ENCODE results near the gene NGEF. TPM values are rescaled to one million over a fixed set of nuclear protein-coding genes. Genes with fewer than 3 reads are reported as not detected.

The NGEF gene
- total and polyA plus RNA-seq, 8 donors, result 0.26 to 3.6 (median 1.4) TPM

- Histone ChIP-seq H3K27me3 (peaks cover 0 to 50% of the 10 kb centered on the region in 2 donors), H3K36me3 (no peaks in the 10 kb centered on the region), H3K4me1 (no peaks in the 10 kb centered on the region), H3K27ac (no peak overlapping the region), H3K9me3 (no peaks in the 10 kb centered on the region), H3K4me3 (no peak overlapping the region)
- ATAC-seq (no peak), DNase-seq (peak in 2 of 4 donors; percentile 17 to 45)
- TF ChIP-seq, protein P1, sequence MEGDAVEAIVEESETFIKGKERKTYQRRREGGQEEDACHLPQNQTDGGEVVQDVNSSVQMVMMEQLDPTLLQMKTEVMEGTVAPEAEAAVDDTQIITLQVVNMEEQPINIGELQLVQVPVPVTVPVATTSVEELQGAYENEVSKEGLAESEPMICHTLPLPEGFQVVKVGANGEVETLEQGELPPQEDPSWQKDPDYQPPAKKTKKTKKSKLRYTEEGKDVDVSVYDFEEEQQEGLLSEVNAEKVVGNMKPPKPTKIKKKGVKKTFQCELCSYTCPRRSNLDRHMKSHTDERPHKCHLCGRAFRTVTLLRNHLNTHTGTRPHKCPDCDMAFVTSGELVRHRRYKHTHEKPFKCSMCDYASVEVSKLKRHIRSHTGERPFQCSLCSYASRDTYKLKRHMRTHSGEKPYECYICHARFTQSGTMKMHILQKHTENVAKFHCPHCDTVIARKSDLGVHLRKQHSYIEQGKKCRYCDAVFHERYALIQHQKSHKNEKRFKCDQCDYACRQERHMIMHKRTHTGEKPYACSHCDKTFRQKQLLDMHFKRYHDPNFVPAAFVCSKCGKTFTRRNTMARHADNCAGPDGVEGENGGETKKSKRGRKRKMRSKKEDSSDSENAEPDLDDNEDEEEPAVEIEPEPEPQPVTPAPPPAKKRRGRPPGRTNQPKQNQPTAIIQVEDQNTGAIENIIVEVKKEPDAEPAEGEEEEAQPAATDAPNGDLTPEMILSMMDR (IDR thresholded peaks at IDR 0.05), result no peak
- intact Hi-C loops (cut with DNase I), result no loop called here
Observed at GRCh38 chr2:232886632-232887031, 126.4 kb downstream of the NGEF start.

- no peaks in the 10 kb centered on the region for H3K4me1 ChIP-seq
- intact Hi-C loops (cut with DNase I), result no loop called here
Observed at GRCh38 chr2:232886176-232886575, 126.9 kb downstream of the NGEF start.

GRCh38 chr2:232885264-232885961 is 127.6 kb downstream of the NGEF start:
- H3K4me1 ChIP-seq, result no peaks in the 10 kb centered on the region
- DNase-seq, result peak in 2 of 4 donors; percentile 26 to 33
- H3K4me3 ChIP-seq, result no peak overlapping the region
- peaks cover 0 to 38% of the 10 kb centered on the region in 2 donors for H3K27me3 ChIP-seq
- intact Hi-C loops (cut with DNase I), result no loop called here
- no peak overlapping the region for H3K27ac ChIP-seq
- no peaks in the 10 kb centered on the region for H3K9me3 ChIP-seq
- H3K36me3 ChIP-seq, result no peaks in the 10 kb centered on the region
- TF ChIP-seq, protein P1 (IDR thresholded peaks at IDR 0.05), result no peak
- no peak for ATAC-seq

More at GRCh38 chr2:232886176-232886575, 126.9 kb downstream of the NGEF start:
- no peak overlapping the region for H3K27ac ChIP-seq
- H3K36me3 ChIP-seq, result no peaks in the 10 kb centered on the region
- TF ChIP-seq, protein P1 (IDR thresholded peaks at IDR 0.05), result no peak
- peaks cover 0 to 45% of the 10 kb centered on the region in 2 donors for H3K27me3 ChIP-seq
- H3K9me3 ChIP-seq, result no peaks in the 10 kb centered on the region
- ATAC-seq (no peak), DNase-seq (peak in 1 of 4 donors; percentile 32)
- no peak overlapping the region for H3K4me3 ChIP-seq

DNA sequence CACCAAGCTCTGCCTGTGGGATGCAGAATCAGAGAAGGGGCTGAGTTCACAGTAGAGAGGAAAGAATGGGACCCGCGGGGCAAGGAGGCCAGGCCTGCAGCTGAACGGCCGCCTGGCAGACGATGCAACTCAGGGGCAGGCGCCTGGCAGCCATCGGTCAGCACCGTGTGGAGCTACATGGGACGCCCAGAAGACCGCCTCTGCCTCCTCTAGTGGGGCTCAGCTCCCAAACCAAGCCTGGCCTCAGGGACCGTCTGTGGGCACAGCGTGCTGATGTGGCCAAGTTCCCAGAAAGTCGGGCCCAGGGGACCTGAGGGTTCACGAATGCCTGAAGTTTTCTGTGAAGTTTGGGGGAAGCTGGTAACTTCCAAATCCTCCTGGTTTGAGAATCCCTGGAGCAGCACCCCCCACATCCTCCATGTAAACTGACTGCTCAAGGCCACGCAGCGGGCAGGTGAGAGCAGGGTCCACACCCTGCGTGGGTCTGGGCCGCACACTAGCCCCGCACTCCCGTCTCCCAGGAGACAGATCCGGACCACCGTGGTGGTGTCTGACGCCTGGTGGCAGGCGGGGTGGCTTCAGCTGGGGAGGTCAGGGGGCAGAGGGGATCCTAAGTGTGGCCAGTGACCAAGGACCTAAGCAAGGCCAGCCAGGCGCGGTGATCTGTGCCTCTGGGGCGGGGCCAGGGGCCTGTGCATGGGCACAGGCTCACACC is 128.3 kb downstream of the NGEF start:
- no peak overlapping the region for H3K4me3 ChIP-seq
- H3K36me3 ChIP-seq, result no peaks in the 10 kb centered on the region
- TF ChIP-seq, protein P1 (IDR thresholded peaks at IDR 0.05), result no peak
- H3K9me3 ChIP-seq, result no peaks in the 10 kb centered on the region
- no peak for DNase-seq
- ATAC-seq, result no peak
- H3K4me1 ChIP-seq, result no peaks in the 10 kb centered on the region
- H3K27me3 ChIP-seq, result peaks cover 0 to 38% of the 10 kb centered on the region in 2 donors
- intact Hi-C loops (cut with DNase I), result no loop called here
- H3K27ac ChIP-seq, result no peak overlapping the region

DNA sequence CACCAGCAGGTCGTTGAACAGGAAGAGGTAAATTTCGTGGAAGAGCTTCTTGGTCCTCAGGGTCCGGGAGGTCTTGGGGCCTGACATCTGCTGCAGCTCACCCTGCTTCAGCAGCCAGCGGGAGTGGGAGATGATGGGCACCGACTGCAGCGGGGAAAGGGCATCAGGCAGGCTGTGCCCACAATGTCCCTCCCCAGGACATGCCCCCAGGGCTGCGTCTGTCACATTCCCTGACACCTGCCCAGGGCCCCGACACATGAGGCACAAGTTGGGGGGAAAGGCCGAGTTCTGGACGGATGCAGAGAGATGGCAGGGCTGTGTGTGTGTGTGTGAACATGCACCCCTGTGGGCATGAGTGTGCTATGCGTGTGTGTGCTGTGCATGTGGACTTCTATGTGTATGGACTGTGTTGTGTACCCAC is 129.0 kb downstream of the NGEF start:
- ATAC-seq (no peak), DNase-seq (peak in 1 of 4 donors; percentile 24)
- Histone ChIP-seq H3K27me3 (peaks cover 0 to 34% of the 10 kb centered on the region in 2 donors), H3K9me3 (no peaks in the 10 kb centered on the region), H3K4me1 (no peaks in the 10 kb centered on the region), H3K4me3 (no peak overlapping the region), H3K36me3 (no peaks in the 10 kb centered on the region), H3K27ac (no peak overlapping the region)
- TF ChIP-seq, protein P1 (IDR thresholded peaks at IDR 0.05), result no peak
- intact Hi-C loops (cut with DNase I), result no loop called here

All from left lung (tissue), 10 donors.